GM13976 (cell line): ENCODE measurements around the gene RRP7A.

Source experiments
- DNase-seq: peaks from one replicate; pipeline ENCODE4 v3.0.0; 2012; ENCODE audit warnings: low spot score
- in situ Hi-C: fragments of 300-500 bp; cut with MboI; formaldehyde crosslinking; loops from one replicate; pipeline ENCODE4 v1.12.0; 2022; ENCODE audit warnings: low sequenced_read_pairs, mixed read lengths, inconsistent platforms; ENCODE audit not compliant: unreplicated experiment
- TF ChIP-seq, protein P1 (sequence below): IDR thresholded peaks from 2 replicates; pipeline ENCODE4 v1.5.1; 2012; ENCODE audit warnings: borderline replicate concordance, mild to moderate bottlenecking; ENCODE audit not compliant: insufficient read depth; ENCODE audit errors: extremely low read depth, missing control alignments, control extremely low read depth

The RRP7A gene

DNA sequence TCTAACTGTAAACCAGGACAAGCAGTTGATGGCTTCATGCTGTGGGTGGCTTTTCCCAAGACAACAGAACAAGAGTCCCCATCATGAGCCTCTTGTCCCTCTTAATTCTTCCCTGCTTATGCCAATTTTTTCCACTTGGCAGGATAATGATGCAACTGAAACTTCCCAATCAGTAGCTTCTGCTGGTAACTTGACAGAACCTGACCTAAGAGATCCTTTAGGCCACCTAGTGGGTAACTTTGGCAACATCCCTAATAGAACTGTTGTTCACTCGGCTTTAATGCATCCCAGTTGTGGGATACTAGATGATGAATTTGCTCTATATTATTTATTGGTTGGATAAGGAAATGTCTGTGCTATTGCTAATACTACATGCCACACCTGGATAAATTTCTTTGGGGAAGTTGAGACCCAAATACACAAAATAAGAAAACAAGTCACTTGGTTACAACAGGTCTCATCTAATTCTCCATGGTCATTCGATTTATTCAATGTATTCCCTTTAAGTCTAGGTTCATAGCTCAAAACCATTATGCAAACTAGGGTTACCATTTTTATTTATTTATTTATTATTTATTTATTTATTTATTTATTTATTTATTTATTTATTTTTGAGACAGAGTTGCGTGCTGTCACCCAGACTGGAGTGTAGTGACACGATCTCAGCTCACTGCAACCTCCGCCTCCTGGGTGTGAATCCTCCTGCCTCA lies 46.0 kb downstream of the RRP7A start:
- DNase-seq = peak; percentile 48
- in situ Hi-C loops = no loop called here
- TF ChIP-seq, protein P1, sequence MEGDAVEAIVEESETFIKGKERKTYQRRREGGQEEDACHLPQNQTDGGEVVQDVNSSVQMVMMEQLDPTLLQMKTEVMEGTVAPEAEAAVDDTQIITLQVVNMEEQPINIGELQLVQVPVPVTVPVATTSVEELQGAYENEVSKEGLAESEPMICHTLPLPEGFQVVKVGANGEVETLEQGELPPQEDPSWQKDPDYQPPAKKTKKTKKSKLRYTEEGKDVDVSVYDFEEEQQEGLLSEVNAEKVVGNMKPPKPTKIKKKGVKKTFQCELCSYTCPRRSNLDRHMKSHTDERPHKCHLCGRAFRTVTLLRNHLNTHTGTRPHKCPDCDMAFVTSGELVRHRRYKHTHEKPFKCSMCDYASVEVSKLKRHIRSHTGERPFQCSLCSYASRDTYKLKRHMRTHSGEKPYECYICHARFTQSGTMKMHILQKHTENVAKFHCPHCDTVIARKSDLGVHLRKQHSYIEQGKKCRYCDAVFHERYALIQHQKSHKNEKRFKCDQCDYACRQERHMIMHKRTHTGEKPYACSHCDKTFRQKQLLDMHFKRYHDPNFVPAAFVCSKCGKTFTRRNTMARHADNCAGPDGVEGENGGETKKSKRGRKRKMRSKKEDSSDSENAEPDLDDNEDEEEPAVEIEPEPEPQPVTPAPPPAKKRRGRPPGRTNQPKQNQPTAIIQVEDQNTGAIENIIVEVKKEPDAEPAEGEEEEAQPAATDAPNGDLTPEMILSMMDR = peak; percentile 31

DNA sequence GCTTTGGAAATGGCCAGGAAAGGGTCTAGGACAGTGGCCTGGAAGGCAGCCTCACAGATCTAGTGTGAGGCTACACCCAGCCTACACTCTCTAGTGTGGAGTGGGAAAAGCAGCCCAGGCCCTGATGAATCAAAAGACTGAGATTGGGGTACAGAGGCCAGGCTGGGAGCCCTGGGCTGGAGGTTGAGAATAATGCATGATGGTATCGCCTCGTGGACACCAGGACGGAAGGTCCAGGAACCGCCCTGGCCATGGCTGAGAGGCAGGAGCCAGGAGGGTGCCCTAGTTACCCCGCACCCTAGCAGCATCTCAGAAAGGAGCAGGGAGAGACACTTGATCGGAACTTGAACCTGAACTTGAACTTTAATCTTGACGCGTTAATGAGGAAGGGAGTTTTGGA lies 46.9 kb downstream of the RRP7A start:
- no peak for DNase-seq
- in situ Hi-C loops = no loop called here
- TF ChIP-seq, protein P1 = no peak

DNA sequence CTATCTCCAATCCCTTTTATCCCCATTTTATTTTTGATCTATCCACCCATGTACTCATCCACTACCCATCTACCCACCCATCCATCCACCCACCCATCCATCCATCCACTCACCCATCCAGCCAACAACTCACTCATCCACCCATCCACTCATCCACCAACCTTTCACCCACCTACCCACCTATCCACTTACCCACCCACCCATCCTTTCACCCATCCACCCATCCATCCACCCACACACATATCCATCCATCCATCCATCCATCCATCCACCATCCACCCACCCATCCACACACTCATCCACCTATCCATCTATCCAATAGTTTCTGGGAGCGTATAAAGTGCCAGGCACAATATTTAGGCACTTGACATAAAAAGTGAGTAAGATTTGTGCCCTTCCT lies 48.2 kb downstream of the RRP7A start:
- DNase-seq = no peak
- TF ChIP-seq, protein P1 = no peak
- in situ Hi-C loops = no loop called here

DNA sequence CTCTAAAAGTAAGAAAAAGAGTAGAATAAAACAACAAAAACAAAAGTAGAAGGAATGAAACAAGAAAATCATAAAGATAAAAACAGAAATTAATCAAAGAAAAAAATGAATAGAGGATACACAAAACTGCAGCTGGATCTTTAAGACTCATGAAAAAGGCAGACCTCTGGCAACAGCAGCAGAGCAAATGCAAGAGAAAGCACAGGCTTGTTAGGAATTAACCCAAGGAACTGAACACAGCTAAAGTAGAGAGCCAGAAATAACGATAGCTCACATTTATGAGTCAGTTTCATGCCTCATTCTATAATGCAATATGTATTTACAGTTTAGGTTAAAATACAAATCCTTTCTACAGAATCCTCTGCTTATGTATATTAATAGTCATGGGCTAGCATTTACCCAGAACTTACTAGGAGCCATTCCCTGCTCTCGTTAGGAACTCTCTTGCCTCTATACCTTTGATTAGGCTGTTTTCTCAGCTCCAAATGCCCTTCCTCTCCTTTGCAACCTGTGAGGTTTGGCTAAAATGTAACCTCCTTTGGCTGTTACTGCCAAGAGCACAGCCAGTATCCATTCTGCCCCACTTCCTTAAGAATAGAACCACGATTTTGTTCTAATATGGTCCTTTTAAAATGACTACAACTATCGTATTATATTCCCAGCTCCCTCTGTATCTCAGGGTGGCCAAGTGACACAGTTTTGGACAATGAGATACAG lies 49.1 kb downstream of the RRP7A start:
- in situ Hi-C loops = no loop called here
- TF ChIP-seq, protein P1 = no peak
- no peak for DNase-seq

DNA sequence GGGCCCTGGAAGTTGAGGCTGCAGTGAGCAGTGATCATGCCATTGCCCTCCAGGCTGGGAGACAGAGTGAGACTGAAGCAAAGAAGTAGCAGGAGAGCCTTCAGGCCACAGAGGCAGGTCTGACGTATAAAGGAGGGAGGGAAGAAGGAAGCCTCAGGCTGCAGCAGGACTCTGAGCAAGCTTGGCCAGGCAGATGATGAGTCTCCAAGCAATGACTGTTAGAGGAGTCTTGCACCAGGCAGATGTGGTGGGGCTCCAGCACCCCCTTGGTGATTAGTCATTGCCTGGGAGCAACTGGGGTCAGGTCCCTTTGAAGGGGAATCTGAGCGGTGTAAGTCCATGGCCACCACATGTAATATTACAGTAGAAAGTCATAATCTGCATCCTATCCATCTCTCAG lies 50.8 kb downstream of the RRP7A start:
- TF ChIP-seq, protein P1 = no peak
- no peak for DNase-seq
- in situ Hi-C loops = no loop called here

DNA sequence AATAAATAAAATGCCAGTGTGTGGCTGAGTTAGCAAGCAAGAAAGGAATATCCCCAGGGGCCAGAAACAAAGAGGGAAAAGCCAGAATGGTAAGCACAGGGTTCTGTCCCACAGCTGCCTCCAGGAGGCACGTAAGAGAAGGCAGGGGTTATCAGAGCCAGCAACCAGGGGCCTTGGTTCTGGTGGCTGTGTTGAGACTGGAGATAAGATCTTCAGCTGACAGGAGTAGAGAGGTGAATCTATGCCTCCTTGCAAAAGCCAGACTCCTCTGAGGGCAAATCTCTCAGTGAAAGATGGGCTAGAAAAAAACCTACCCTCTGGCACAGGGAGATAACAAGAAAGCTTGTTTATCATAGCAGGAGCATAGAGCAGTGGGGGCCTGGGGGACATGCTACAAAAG lies 57.6 kb downstream of the RRP7A start:
- no peak for DNase-seq
- TF ChIP-seq, protein P1 = no peak
- in situ Hi-C loops = no loop called here
